ENCODE results near the gene COL6A5. TPM values are rescaled to one million over a fixed set of nuclear protein-coding genes. Genes with fewer than 3 reads are reported as not detected.
A peak's percentile ranks its signal among the peaks of the same experiment; 100 is the strongest.

COL6A5 gene
- total and polyA plus RNA-seq, 9 of the 15 experiments (the other 6 are each of a cell fraction or from before 2014, with no cell fraction given): 1.5 to 9.7 (median 5.6) TPM

DNA sequence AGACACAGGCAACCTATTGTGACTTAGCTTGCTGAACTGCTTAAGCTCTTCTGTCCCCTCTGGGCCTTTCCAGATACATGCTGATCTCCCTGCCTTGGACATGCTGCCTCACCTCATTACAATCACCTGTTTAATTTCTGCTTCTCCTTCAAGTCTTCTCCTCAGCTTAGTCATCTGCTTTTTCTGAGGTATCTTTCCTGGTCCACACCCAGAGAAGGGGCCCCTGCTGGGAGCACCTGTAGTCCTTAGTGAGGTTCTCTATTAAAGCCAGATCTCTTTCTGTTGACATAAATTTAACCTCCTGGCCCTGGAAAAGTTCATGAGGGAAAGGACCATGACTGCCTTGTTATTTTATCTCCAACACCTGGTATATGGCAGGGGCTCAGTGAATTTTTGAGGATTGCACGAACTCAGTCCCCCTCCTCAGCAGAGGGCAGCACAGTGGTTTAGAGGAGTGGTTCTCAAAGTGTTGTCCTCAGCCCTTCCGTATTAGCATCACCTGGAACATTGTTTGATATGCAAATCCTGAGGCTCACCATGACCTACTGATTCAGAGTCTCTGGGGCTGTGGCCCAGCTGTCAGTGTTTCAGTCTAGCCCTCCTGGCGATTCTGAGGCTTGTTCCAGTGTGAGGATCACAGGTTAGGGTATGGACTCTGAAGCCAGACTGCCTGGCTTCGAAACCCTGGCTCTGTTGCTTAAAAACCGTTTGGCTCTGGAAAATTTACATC is 184.2 kb downstream of the COL6A5 start:
- no TSS peak for BruUV-seq (replicated peaks)
- in situ Hi-C loops (cut with MboI) (loop anchor here (5.0 kb wide), 1 partner anchor 242 kb away; no protein-coding TSS in a partner anchor), intact Hi-C loops (cut with micrococcal nuclease) (loop anchor here (10.0 kb wide), 1 partner anchor 375 kb away; no protein-coding TSS in a partner anchor)
- H3K9ac ChIP-seq (ENCODE audit: insufficient read depth in 1 of 2, low read depth in 2 of 2, low read length in 2 of 2): no peak overlapping the region
- ChIA-PET CTCF (ENCODE audit: low intra/inter-chr PET ratio) (no interaction called here), POLR2A (no interaction called here)
- H3K4me1 ChIP-seq (replicated peaks in 1 of 2; ENCODE audit: control insufficient read depth in 2 of 2, insufficient read depth in 2 of 2, low read length in 2 of 2): no peaks in the 10 kb centered on the region
- DNase-seq (ENCODE audit: extremely low read depth in 1 of 4, low spot score in 3 of 4) (no peak), ATAC-seq (no peak), FAIRE-seq (no peak)
- no peak overlapping the region for H3K4me3 ChIP-seq
- no peaks in the 10 kb centered on the region for H3K9me3 ChIP-seq (replicated peaks; ENCODE audit: control insufficient read depth, insufficient read depth, low read depth, low read length)
- TF ChIP-seq SUPT5H (IDR thresholded peaks at IDR 0.05) (no peak), SNRNP70 (optimal IDR thresholded peaks at IDR 0.05; ENCODE audit: low read depth, low read length) (no peak), ZNF239 (CRISPR knock-in tag; IDR thresholded peaks at IDR 0.05) (no peak), MCM3 (IDR thresholded peaks at IDR 0.05) (no peak), SMARCE1 (IDR thresholded peaks at IDR 0.05) (no peak), LARP7 (IDR thresholded peaks at IDR 0.05) (no peak), JUN (IDR thresholded peaks at IDR 0.05; ENCODE audit: borderline replicate concordance, low read depth, low read length) (no peak), JUN (CRISPR knock-in tag; IDR thresholded peaks at IDR 0.05; ENCODE audit: borderline replicate concordance) (no peak), ZBTB1 (CRISPR knock-in tag; IDR thresholded peaks at IDR 0.05; ENCODE audit: borderline replicate concordance, low read depth) (no peak), TCF7L2 (IDR thresholded peaks at IDR 0.05; ENCODE audit: low read depth, low read length) (no peak), ZNF699 (CRISPR knock-in tag; IDR thresholded peaks at IDR 0.05; ENCODE audit: insufficient replicate concordance) (no peak), KHSRP (IDR thresholded peaks at IDR 0.05) (no peak)
- TF ChIP-seq, protein P1, sequence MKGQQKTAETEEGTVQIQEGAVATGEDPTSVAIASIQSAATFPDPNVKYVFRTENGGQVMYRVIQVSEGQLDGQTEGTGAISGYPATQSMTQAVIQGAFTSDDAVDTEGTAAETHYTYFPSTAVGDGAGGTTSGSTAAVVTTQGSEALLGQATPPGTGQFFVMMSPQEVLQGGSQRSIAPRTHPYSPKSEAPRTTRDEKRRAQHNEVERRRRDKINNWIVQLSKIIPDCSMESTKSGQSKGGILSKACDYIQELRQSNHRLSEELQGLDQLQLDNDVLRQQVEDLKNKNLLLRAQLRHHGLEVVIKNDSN (CRISPR knock-in tag; IDR thresholded peaks at IDR 0.05): no peak
- TF ChIP-seq, protein P2, sequence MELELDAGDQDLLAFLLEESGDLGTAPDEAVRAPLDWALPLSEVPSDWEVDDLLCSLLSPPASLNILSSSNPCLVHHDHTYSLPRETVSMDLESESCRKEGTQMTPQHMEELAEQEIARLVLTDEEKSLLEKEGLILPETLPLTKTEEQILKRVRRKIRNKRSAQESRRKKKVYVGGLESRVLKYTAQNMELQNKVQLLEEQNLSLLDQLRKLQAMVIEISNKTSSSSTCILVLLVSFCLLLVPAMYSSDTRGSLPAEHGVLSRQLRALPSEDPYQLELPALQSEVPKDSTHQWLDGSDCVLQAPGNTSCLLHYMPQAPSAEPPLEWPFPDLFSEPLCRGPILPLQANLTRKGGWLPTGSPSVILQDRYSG (tag; conservative IDR thresholded peaks at IDR 0.05; ENCODE audit: low read depth): no peak
- TF ChIP-seq, protein P3, sequence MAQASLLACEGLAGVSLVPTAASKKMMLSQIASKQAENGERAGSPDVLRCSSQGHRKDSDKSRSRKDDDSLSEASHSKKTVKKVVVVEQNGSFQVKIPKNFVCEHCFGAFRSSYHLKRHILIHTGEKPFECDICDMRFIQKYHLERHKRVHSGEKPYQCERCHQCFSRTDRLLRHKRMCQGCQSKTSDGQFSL (CRISPR knock-in tag; IDR thresholded peaks at IDR 0.05): no peak
- TF ChIP-seq, protein P3 (tag; IDR thresholded peaks at IDR 0.05): no peak
- no peaks in the 10 kb centered on the region; a peak in 4 of 5 replicates for H3K27me3 ChIP-seq (ENCODE audit: control insufficient read depth in 2 of 2, insufficient read depth in 2 of 2, low read length in 2 of 2)
- H3K79me2 ChIP-seq (ENCODE audit: control insufficient read depth, insufficient read depth, low read length): no peaks in the 10 kb centered on the region
- no peak overlapping the region for H3K27ac ChIP-seq (ENCODE audit: extremely low read depth, low read depth, low read length)
- H4K20me1 ChIP-seq (replicated peaks; ENCODE audit: control insufficient read depth, insufficient read depth, low read length): no peaks in the 10 kb centered on the region
- peak overlapping the region; percentile 34; the same call in 1 of the 2 replicates for H2AFZ ChIP-seq (ENCODE audit: low read depth, low read length)
- H3K4me2 ChIP-seq (ENCODE audit: insufficient read depth, low read length): no peak overlapping the region
- WGBS (ENCODE audit: insufficient coverage, low coverage, missing lambda C conversion rate): 16% methylated on average over 5 of the region's 5 CpGs
- H3K9me1 ChIP-seq (ENCODE audit: control insufficient read depth, insufficient read depth, low read length): peaks cover 2% of the 10 kb centered on the region
- H3K36me3 ChIP-seq (ENCODE audit: control insufficient read depth, insufficient read depth, low read length): no peaks in the 10 kb centered on the region

All from K562 (cell line).